T-helper 1 cell treated with Interleukin-12 subunit alpha and Interleukin-12 subunit beta and Interleukin-4 antibody, amounts not matched to agents 30 μg/mL and 1 μg/mL, for 36 hours (primary cell): ENCODE data around the gene CSNK1G1.
"Not testable (repeated sequence)": the region's sequence is repeated elsewhere in the genome, so short reads cannot be mapped to it uniquely, and the experiment has no call there.

Source experiments
- H3K27ac Mint-ChIP-seq: one replicate; pipeline ENCODE4 v1.8.0; 2021; ENCODE audit warnings: mild to moderate bottlenecking, mixed read lengths
- H3K27me3 Mint-ChIP-seq: one replicate; pipeline ENCODE4 v1.8.0; 2021; ENCODE audit warnings: low read depth, mixed read lengths
- H3K36me3 Mint-ChIP-seq: one replicate; pipeline ENCODE4 v1.8.0; 2021; ENCODE audit warnings: low read depth, mixed read lengths
- H3K4me1 Mint-ChIP-seq: one replicate; pipeline ENCODE4 v1.8.0; 2021; ENCODE audit warnings: low read depth, mixed read lengths
- H3K4me3 Mint-ChIP-seq: one replicate; pipeline ENCODE4 v1.8.0; 2021; ENCODE audit warnings: mild to moderate bottlenecking, moderate library complexity, mixed read lengths
- H3K9me3 Mint-ChIP-seq: one replicate; pipeline ENCODE4 v1.8.0; 2021; ENCODE audit warnings: mixed read lengths

Gene CSNK1G1

DNA sequence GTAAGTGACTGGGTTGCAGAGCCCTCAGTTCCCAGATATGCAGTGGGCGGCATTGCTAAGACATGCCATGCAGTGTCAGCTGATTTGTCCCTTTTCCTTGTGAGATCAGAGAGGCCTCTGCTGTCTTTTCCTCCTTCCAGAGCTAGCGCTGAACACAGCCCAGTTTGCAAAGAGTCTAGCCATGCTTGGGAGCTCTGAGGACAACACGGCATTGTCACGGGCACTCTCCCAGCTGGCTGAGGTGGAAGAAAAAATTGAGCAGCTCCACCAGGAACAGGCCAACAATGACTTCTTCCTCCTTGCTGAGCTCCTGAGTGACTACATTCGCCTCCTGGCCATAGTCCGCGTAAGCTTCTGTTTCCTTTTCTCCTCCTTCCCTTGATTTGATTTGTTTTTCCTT, 224.4 kb downstream of the CSNK1G1 start:
- no peak overlapping the region for H3K27ac Mint-ChIP-seq
- H3K36me3 Mint-ChIP-seq, result peaks cover 36% of the 10 kb centered on the region
- H3K4me1 Mint-ChIP-seq, result peaks cover 3% of the 10 kb centered on the region
- H3K9me3 Mint-ChIP-seq, result no peaks in the 10 kb centered on the region
- H3K4me3 Mint-ChIP-seq, result no peak overlapping the region
- no peaks in the 10 kb centered on the region for H3K27me3 Mint-ChIP-seq

- peaks cover 40% of the 10 kb centered on the region for H3K36me3 Mint-ChIP-seq
These were observed 225.8 kb downstream of the CSNK1G1 start for GRCh38 chr15:64130159-64130558.

DNA sequence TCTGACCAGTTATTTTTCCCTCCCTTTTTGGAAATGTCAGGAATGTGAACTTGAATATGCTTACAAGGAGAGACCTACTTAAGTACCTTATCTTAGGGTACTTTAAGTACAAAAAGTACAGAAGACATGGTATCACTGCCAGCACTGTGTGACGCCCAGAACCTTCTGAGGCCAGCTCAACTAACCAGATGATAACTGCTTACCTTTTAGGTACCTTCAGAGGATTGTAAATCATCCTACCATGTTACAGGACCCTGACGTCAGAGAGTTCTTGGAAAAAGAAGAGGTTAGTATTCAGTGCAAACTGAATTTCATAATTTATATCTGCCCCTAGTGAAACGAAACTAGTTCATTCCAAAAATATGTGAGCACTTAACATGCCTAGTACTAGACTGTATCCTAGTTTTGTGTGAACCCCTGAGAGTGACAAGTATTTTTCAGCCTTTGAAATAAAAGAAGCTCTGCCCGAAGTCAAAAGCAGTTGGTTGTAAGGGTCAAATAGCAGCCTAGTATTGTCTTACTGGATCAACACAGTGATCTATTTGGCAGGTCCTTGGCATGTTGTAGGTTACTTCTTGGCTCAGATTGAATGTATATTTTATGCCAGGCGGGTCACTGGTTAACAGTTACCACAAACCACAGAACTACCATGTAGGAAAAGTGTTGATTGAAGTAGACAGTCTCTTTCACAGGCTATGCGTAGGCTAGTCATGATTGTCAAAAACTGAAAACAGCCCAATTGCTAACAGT, 228.3 kb downstream of the CSNK1G1 start:
- H3K27ac Mint-ChIP-seq, result no peak overlapping the region

More at GRCh38 chr15:64130159-64130558, 225.8 kb downstream of the CSNK1G1 start:
- H3K27ac Mint-ChIP-seq, result no peak overlapping the region
- H3K4me1 Mint-ChIP-seq, result peaks cover 3% of the 10 kb centered on the region
- no peaks in the 10 kb centered on the region for H3K27me3 Mint-ChIP-seq
- no peak overlapping the region for H3K4me3 Mint-ChIP-seq
- no peaks in the 10 kb centered on the region for H3K9me3 Mint-ChIP-seq

GRCh38 chr15:64125978-64126377, 230.0 kb downstream of the CSNK1G1 start:
- Mint-ChIP-seq H3K27ac (no peak overlapping the region), H3K9me3 (no peaks in the 10 kb centered on the region), H3K36me3 (peaks cover 34% of the 10 kb centered on the region), H3K4me1 (peaks cover 3% of the 10 kb centered on the region), H3K27me3 (no peaks in the 10 kb centered on the region), H3K4me3 (no peak overlapping the region)

More for the DNA sequence above, 228.3 kb downstream of the CSNK1G1 start:
- no peaks in the 10 kb centered on the region for H3K27me3 Mint-ChIP-seq
- H3K9me3 Mint-ChIP-seq, result no peaks in the 10 kb centered on the region
- no peak overlapping the region for H3K4me3 Mint-ChIP-seq
- H3K4me1 Mint-ChIP-seq, result peaks cover 3% of the 10 kb centered on the region
- peaks cover 43% of the 10 kb centered on the region for H3K36me3 Mint-ChIP-seq

- Mint-ChIP-seq H3K27me3 (no peaks in the 10 kb centered on the region), H3K27ac (no peak overlapping the region), H3K4me3 (no peak overlapping the region), H3K4me1 (peaks cover 3% of the 10 kb centered on the region), H3K9me3 (no peaks in the 10 kb centered on the region), H3K36me3 (peaks cover 38% of the 10 kb centered on the region)
These were observed 233.0 kb downstream of the CSNK1G1 start for GRCh38 chr15:64122936-64123351.

GRCh38 chr15:64122444-64122843, 233.5 kb downstream of the CSNK1G1 start:
- no peaks in the 10 kb centered on the region for H3K4me1 Mint-ChIP-seq
- no peak overlapping the region for H3K4me3 Mint-ChIP-seq
- no peaks in the 10 kb centered on the region for H3K9me3 Mint-ChIP-seq
- H3K27me3 Mint-ChIP-seq, result no peaks in the 10 kb centered on the region
- H3K36me3 Mint-ChIP-seq, result peaks cover 36% of the 10 kb centered on the region
- H3K27ac Mint-ChIP-seq, result no peak overlapping the region

DNA sequence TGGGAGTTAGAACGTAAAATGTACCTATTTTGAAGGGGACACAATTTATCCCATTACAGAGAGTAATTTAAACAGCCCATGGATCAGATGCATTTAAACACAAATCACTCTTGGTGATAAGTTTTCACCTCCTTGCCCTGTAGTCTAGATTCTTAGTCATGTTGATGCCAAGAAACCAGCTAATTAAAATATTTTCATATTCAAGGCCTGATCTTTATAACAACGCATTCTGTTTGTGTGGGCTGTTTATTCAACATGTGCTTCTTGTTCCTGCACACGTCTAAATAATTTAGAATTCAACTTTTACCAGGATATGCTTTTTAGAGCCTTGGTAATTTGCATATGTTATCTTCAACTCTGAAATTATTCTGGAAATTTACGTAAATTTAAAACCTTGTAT, 234.4 kb downstream of the CSNK1G1 start:
- no peaks in the 10 kb centered on the region for H3K9me3 Mint-ChIP-seq
- H3K27ac Mint-ChIP-seq, result no peak overlapping the region
- no peak overlapping the region for H3K4me3 Mint-ChIP-seq
- H3K36me3 Mint-ChIP-seq, result peaks cover 32% of the 10 kb centered on the region
- no peaks in the 10 kb centered on the region for H3K4me1 Mint-ChIP-seq
- H3K27me3 Mint-ChIP-seq, result no peaks in the 10 kb centered on the region

DNA sequence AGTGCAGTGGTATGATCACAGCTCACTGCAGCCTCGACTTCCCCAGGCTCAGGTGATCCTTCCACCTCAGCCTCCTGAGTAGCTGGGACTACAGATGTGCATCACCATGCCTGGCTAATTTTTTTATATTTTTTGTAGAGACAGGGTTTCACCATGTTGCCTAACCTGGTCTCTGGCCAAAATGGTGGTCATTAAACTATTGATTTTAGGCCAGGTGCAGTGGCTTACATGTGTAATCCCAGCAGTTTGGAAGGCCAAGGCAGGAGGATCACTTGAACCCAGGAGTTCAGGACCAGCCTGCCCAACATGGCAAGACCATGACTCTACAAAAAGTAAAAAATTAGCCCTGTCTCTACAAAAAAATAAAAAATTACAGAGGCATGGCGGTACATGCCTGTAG, 235.7 kb downstream of the CSNK1G1 start:
- not testable (repeated sequence) for H3K4me3 Mint-ChIP-seq, H3K27me3 Mint-ChIP-seq, H3K9me3 Mint-ChIP-seq, H3K27ac Mint-ChIP-seq, H3K4me1 Mint-ChIP-seq
- peaks cover 27% of the 10 kb centered on the region for H3K36me3 Mint-ChIP-seq

GRCh38 chr15:64117759-64118487, 238.1 kb downstream of the CSNK1G1 start:
- Mint-ChIP-seq H3K4me1 (peaks cover 3% of the 10 kb centered on the region), H3K4me3 (no peak overlapping the region), H3K9me3 (no peaks in the 10 kb centered on the region), H3K36me3 (peaks cover 34% of the 10 kb centered on the region), H3K27me3 (no peaks in the 10 kb centered on the region), H3K27ac (no peak overlapping the region)
